Measurements from ENCODE around the gene DCAF8L2.

The DCAF8L2 gene

GRCh38 chrX:27619459-27619858 lies 29.3 kb downstream of the DCAF8L2 start:
- TF ChIP-seq, protein P1, sequence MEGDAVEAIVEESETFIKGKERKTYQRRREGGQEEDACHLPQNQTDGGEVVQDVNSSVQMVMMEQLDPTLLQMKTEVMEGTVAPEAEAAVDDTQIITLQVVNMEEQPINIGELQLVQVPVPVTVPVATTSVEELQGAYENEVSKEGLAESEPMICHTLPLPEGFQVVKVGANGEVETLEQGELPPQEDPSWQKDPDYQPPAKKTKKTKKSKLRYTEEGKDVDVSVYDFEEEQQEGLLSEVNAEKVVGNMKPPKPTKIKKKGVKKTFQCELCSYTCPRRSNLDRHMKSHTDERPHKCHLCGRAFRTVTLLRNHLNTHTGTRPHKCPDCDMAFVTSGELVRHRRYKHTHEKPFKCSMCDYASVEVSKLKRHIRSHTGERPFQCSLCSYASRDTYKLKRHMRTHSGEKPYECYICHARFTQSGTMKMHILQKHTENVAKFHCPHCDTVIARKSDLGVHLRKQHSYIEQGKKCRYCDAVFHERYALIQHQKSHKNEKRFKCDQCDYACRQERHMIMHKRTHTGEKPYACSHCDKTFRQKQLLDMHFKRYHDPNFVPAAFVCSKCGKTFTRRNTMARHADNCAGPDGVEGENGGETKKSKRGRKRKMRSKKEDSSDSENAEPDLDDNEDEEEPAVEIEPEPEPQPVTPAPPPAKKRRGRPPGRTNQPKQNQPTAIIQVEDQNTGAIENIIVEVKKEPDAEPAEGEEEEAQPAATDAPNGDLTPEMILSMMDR (IDR thresholded peaks at IDR 0.05; ENCODE audit: poor library complexity, severe bottlenecking): no peak

DNA sequence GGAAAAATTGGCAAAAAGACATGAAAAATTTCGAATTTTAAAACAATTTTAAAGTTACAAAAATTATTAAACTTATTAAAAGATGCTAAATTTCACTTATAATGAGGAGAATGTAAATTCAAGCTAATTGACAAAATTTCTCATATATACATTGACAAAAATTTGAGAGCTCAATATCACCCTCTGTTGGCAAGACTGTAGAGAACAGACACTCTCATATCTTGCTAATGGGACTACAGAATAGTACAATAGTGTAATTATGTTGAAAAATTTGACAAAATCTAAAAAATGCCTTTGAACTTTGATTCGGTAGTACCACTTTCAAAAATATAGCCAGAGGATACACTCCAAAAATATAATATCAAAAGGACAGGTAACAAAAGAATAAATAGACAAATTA lies 29.8 kb downstream of the DCAF8L2 start:
- Histone ChIP-seq H3K9me3 (ENCODE audit: severe bottlenecking) (no peaks in the 10 kb centered on the region), H3K4me3 (ENCODE audit: severe bottlenecking) (no peak overlapping the region), H3K4me1 (ENCODE audit: insufficient read depth, poor library complexity, severe bottlenecking) (no peaks in the 10 kb centered on the region), H3K27me3 (ENCODE audit: insufficient read depth, poor library complexity, severe bottlenecking) (no peaks in the 10 kb centered on the region), H3K27ac (ENCODE audit: poor library complexity, severe bottlenecking) (no peak overlapping the region), H3K36me3 (ENCODE audit: low read depth) (no peaks in the 10 kb centered on the region)
- TF ChIP-seq, protein P1 (IDR thresholded peaks at IDR 0.05; ENCODE audit: poor library complexity, severe bottlenecking): peak; percentile 66
- ATAC-seq (ENCODE audit: low read depth) (no peak), DNase-seq (ENCODE audit: low spot score) (no peak)

More at GRCh38 chrX:27619459-27619858, 29.3 kb downstream of the DCAF8L2 start:
- H3K27me3 ChIP-seq (ENCODE audit: insufficient read depth, poor library complexity, severe bottlenecking): no peaks in the 10 kb centered on the region
- no peak for ATAC-seq (ENCODE audit: low read depth)
- H3K4me3 ChIP-seq (ENCODE audit: severe bottlenecking): no peak overlapping the region
- H3K4me1 ChIP-seq (ENCODE audit: insufficient read depth, poor library complexity, severe bottlenecking): no peaks in the 10 kb centered on the region
- H3K9me3 ChIP-seq (ENCODE audit: severe bottlenecking): no peaks in the 10 kb centered on the region
- H3K27ac ChIP-seq (ENCODE audit: poor library complexity, severe bottlenecking): no peak overlapping the region
- H3K36me3 ChIP-seq (ENCODE audit: low read depth): no peaks in the 10 kb centered on the region
- no peak for DNase-seq (ENCODE audit: low spot score)

DNA sequence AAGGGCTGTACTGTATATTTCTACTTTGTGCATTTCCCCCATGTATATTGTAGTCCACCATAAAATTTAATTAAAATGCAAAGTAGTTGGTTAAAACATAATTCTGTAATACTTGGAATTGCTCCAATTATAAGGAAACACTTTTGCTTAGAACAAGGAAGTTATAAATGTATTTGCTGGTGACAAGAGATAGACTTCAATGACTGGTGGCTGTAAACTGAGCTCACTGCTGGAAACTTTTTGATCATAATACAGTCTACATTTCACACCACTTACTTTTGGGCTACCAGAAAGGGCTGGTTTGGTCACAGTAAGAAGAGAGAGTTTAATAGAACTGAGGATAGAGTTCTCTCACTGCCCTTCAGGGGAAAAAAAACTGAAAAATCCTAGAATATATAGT lies 32.7 kb downstream of the DCAF8L2 start:
- Histone ChIP-seq H3K27me3 (ENCODE audit: insufficient read depth, poor library complexity, severe bottlenecking) (no peaks in the 10 kb centered on the region), H3K4me3 (ENCODE audit: severe bottlenecking) (no peak overlapping the region), H3K9me3 (ENCODE audit: severe bottlenecking) (no peaks in the 10 kb centered on the region), H3K36me3 (ENCODE audit: low read depth) (no peaks in the 10 kb centered on the region), H3K27ac (ENCODE audit: poor library complexity, severe bottlenecking) (no peak overlapping the region), H3K4me1 (ENCODE audit: insufficient read depth, poor library complexity, severe bottlenecking) (no peaks in the 10 kb centered on the region)
- ATAC-seq (ENCODE audit: low read depth) (no peak), DNase-seq (ENCODE audit: low spot score) (no peak)
- TF ChIP-seq, protein P1 (IDR thresholded peaks at IDR 0.05; ENCODE audit: poor library complexity, severe bottlenecking): no peak

DNA sequence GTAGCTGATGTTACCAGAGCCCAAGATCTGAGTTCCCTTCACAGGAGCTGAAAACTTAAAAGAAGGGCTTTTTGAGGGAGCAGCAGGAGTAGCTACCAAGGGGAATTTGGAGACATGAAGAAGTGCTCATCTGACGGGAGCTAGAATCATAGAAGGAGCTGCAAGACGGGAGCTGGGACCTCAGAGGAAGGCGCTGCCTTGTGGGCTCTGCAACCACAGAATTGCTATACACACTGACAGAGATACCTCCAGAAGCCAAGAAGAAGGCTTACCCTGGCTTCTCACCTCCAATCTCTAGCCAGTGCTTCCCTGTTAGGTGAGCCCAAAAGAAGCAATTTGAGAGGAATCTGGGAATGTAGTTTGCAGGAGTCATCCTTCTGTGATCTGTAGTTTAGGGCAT lies 35.9 kb downstream of the DCAF8L2 start:
- TF ChIP-seq, protein P1 (IDR thresholded peaks at IDR 0.05; ENCODE audit: poor library complexity, severe bottlenecking): no peak
- no peak for ATAC-seq (ENCODE audit: low read depth)
- Histone ChIP-seq H3K4me3 (ENCODE audit: severe bottlenecking) (no peak overlapping the region), H3K27ac (ENCODE audit: poor library complexity, severe bottlenecking) (no peak overlapping the region), H3K9me3 (ENCODE audit: severe bottlenecking) (no peaks in the 10 kb centered on the region), H3K27me3 (ENCODE audit: insufficient read depth, poor library complexity, severe bottlenecking) (no peaks in the 10 kb centered on the region), H3K4me1 (ENCODE audit: insufficient read depth, poor library complexity, severe bottlenecking) (no peaks in the 10 kb centered on the region), H3K36me3 (ENCODE audit: low read depth) (no peaks in the 10 kb centered on the region)
- no peak for DNase-seq (ENCODE audit: low spot score)

DNA sequence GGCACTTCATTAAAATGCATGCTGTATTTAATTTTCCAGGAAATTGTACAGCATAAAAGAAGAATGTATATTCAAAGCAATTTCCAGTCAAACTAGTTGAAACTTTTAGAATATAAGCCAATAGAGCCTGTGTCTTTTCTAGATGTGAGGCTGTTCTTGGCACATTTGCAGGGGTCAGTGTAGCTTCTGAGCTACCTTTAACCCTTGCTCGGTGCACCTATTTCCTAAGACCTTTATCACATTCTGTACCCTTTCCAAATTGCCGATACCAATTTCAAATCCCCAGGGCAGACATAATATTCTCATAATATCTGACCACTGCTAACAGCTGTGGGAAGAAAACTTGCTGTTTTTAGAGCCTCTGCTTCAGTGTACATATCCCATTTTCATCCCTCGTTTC lies 43.2 kb downstream of the DCAF8L2 start:
- TF ChIP-seq, protein P1 (IDR thresholded peaks at IDR 0.05; ENCODE audit: poor library complexity, severe bottlenecking): no peak
- DNase-seq (ENCODE audit: low spot score) (no peak), ATAC-seq (ENCODE audit: low read depth) (no peak)
- Histone ChIP-seq H3K36me3 (ENCODE audit: low read depth) (no peaks in the 10 kb centered on the region), H3K27ac (ENCODE audit: poor library complexity, severe bottlenecking) (no peak overlapping the region), H3K4me1 (ENCODE audit: insufficient read depth, poor library complexity, severe bottlenecking) (no peaks in the 10 kb centered on the region), H3K27me3 (ENCODE audit: insufficient read depth, poor library complexity, severe bottlenecking) (no peaks in the 10 kb centered on the region), H3K4me3 (ENCODE audit: severe bottlenecking) (no peak overlapping the region), H3K9me3 (ENCODE audit: severe bottlenecking) (no peaks in the 10 kb centered on the region)
